Lower leg skin (tissue), 4 donors: ENCODE results near the gene APOB. TPM values are rescaled to one million over a fixed set of nuclear protein-coding genes. Genes with fewer than 3 reads are reported as not detected.
"Not testable (repeated sequence)": the region's sequence is repeated elsewhere in the genome, so short reads cannot be mapped to it uniquely, and the experiment has no call there.

Experiments
- DNase-seq, 2 donors: peaks; one replicate each; pipeline ENCODE4 v3.0.0-alpha.2; 2019; ENCODE audit warnings: low spot score in 2 of 2
- H3K4me3 ChIP-seq: fragments of 200-600 bp; sonication (generic); 2 replicates; pipeline ENCODE4 v1.5.1; 2017; ENCODE audit warnings: mild to moderate bottlenecking, low read depth; ENCODE audit not compliant: poor library complexity, severe bottlenecking
- CTCF ChIP-seq, 3 donors: fragments of 450-650 bp; IDR thresholded peaks; one replicate each; pipeline ENCODE4 v1.5.1; 2016; ENCODE audit warnings: antibody characterized with exemption in 3 of 3, mild to moderate bottlenecking in 3 of 3, moderate library complexity in 2 of 3
- POLR2A ChIP-seq, 2 donors: fragments of 450-650 bp; IDR thresholded peaks; one replicate each; pipeline ENCODE4 v1.6.1; 2016 to 2017; ENCODE audit warnings: antibody characterized with exemption in 2 of 2, mild to moderate bottlenecking in 1 of 2, moderate library complexity in 1 of 2
- WGBS, 2 donors: methylation state at CpG; one replicate each; pipeline ENCODE4 v1.1.5; 2018; 5-methylcytosine and 5-hydroxymethylcytosine counted together
- intact Hi-C: fragments of 100-400 bp; cut with DNase I; formaldehyde crosslinking; loops from one replicate; pipeline ENCODE4 v1.15.0; 2023; ENCODE audit warnings: low total_unique reads
- total RNA-seq, 4 donors: library from RNA; depleted of rRNA; stranded (reverse); fragments of >200 nt; gene quantifications; one replicate each; pipeline ENCODE4 v1.1.0, GENCODE V29; 2016

The APOB gene
- total RNA-seq, 4 donors from 2014 or later = 2.2 to 3.2 (median 2.3) TPM

GRCh38 chr2:21032338-21033236, 11.3 kb downstream of the APOB start:
- intact Hi-C loops = no loop called here
- DNase-seq = no peak
- TF ChIP-seq CTCF (IDR thresholded peaks at IDR 0.05) (no peak), POLR2A (IDR thresholded peaks at IDR 0.05) (no peak)
- H3K4me3 ChIP-seq = no peak overlapping the region
- 87 to 88% methylated on average over 14 of the region's 14 CpGs for WGBS, 2 donors

GRCh38 chr2:21030983-21031968, 12.6 kb downstream of the APOB start:
- WGBS, 2 donors = 89% methylated on average over 4 of the region's 4 CpGs
- intact Hi-C loops = no loop called here
- no peak overlapping the region for H3K4me3 ChIP-seq
- TF ChIP-seq CTCF (IDR thresholded peaks at IDR 0.05) = no peak
- no peak for TF ChIP-seq POLR2A (IDR thresholded peaks at IDR 0.05)
- no peak for DNase-seq

- 65 to 98% methylated on average over 2 of the region's 2 CpGs for WGBS, 2 donors
- no peak for DNase-seq
- H3K4me3 ChIP-seq = no peak overlapping the region
- intact Hi-C loops = no loop called here
- TF ChIP-seq CTCF (IDR thresholded peaks at IDR 0.05) = no peak
- TF ChIP-seq POLR2A (IDR thresholded peaks at IDR 0.05) = no peak
Observed at GRCh38 chr2:21029519-21029918, 14.4 kb downstream of the APOB start.

- intact Hi-C loops, H3K4me3 ChIP-seq, DNase-seq: not testable (repeated sequence)
- 88 to 92% methylated on average over 5 of the region's 5 CpGs for WGBS, 2 donors
Observed at GRCh38 chr2:21028951-21029350, 14.9 kb downstream of the APOB start.

- WGBS, 2 donors = 89 to 93% methylated on average over 4 of the region's 4 CpGs
- intact Hi-C loops = no loop called here
- TF ChIP-seq CTCF (IDR thresholded peaks at IDR 0.05) = no peak
- no peak for TF ChIP-seq POLR2A (IDR thresholded peaks at IDR 0.05)
Observed at GRCh38 chr2:21028021-21028947, 15.6 kb downstream of the APOB start.

More at GRCh38 chr2:21028021-21028947, 15.6 kb downstream of the APOB start:
- no peak for DNase-seq
- no peak overlapping the region for H3K4me3 ChIP-seq
